ENCODE results near the gene CSH1.
"Not testable (repeated sequence)": the region's sequence is repeated elsewhere in the genome, so short reads cannot be mapped to it uniquely, and the experiment has no call there.

DNA sequence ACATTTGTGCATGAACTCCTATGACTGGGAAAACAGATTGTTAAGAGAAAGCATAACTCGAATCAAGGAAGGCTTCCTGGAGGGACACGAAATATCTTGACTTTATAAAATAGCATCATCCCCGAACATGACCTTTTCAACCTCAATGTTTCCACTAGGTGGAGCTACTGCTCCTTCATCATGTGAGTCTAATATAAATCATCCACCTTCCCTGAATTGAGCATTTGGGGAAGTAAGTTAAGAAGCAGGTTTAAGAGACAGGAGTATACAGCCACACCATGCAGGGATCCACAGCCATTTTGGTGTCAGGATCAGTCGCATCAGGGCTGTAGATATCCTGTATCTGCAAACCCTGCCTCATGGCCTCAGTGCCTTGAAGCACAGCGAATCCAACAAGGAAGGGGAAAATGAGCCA lies 7.4 kb upstream of the CSH1 start:
- TF ChIP-seq, protein P1, sequence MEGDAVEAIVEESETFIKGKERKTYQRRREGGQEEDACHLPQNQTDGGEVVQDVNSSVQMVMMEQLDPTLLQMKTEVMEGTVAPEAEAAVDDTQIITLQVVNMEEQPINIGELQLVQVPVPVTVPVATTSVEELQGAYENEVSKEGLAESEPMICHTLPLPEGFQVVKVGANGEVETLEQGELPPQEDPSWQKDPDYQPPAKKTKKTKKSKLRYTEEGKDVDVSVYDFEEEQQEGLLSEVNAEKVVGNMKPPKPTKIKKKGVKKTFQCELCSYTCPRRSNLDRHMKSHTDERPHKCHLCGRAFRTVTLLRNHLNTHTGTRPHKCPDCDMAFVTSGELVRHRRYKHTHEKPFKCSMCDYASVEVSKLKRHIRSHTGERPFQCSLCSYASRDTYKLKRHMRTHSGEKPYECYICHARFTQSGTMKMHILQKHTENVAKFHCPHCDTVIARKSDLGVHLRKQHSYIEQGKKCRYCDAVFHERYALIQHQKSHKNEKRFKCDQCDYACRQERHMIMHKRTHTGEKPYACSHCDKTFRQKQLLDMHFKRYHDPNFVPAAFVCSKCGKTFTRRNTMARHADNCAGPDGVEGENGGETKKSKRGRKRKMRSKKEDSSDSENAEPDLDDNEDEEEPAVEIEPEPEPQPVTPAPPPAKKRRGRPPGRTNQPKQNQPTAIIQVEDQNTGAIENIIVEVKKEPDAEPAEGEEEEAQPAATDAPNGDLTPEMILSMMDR (IDR thresholded peaks at IDR 0.05; ENCODE audit: low read depth, low read length) = not testable (repeated sequence)
- not testable (repeated sequence) for TF ChIP-seq POLR2A (IDR thresholded peaks at IDR 0.05; ENCODE audit: extremely low read depth, insufficient read length)
- TF ChIP-seq, protein P2, sequence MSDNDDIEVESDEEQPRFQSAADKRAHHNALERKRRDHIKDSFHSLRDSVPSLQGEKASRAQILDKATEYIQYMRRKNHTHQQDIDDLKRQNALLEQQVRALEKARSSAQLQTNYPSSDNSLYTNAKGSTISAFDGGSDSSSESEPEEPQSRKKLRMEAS (IDR thresholded peaks at IDR 0.05; ENCODE audit: low read depth, low read length) = not testable (repeated sequence)

Measured in NB4 (cell line).